ENCODE measurements around the gene WIZ.

- TF ChIP-seq CTCF (IDR thresholded peaks at IDR 0.05) (no peak), EP300 (IDR thresholded peaks at IDR 0.05) (no peak), POLR2A (IDR thresholded peaks at IDR 0.05) (no peak)
Observed at GRCh38 chr19:15381864-15382263, 67.9 kb downstream of the WIZ start.
